ENCODE measurements around the gene NLRP13.

NLRP13 gene

GRCh38 chr19:55931936-55932386, at the start of gene NLRP13:
NLRP13 (minus strand) TSS chr19:55932336; CDS start chr19:55932311, 25 bp downstream.
- TF ChIP-seq TEAD4 (IDR thresholded peaks at IDR 0.05) (no peak), FOXM1 (IDR thresholded peaks at IDR 0.05; ENCODE audit: borderline replicate concordance, low read depth) (no peak), YY1 (IDR thresholded peaks at IDR 0.05; ENCODE audit: low read depth) (no peak)

- TF ChIP-seq TEAD4 (IDR thresholded peaks at IDR 0.05) (no peak), CEBPB (IDR thresholded peaks at IDR 0.05) (no peak), USF1 (IDR thresholded peaks at IDR 0.05) (no peak), EGR1 (IDR thresholded peaks at IDR 0.05) (no peak), CREB1 (IDR thresholded peaks at IDR 0.05; ENCODE audit: low read depth) (no peak), TAF1 (IDR thresholded peaks at IDR 0.05; ENCODE audit: low read depth) (no peak), REST (IDR thresholded peaks at IDR 0.05; ENCODE audit: low read depth) (no peak), YY1 (IDR thresholded peaks at IDR 0.05; ENCODE audit: low read depth) (no peak), ZBTB7A (IDR thresholded peaks at IDR 0.05; ENCODE audit: low read depth) (no peak), MAX (IDR thresholded peaks at IDR 0.05) (no peak), TCF12 (IDR thresholded peaks at IDR 0.05; ENCODE audit: low read depth) (no peak), EP300 (IDR thresholded peaks at IDR 0.05; ENCODE audit: borderline replicate concordance) (no peak), NFIC (IDR thresholded peaks at IDR 0.05) (no peak), FOXM1 (IDR thresholded peaks at IDR 0.05; ENCODE audit: borderline replicate concordance, low read depth) (no peak), RAD21 (IDR thresholded peaks at IDR 0.05; ENCODE audit: low read depth) (no peak)
These were observed 48.3 kb upstream of the NLRP13 start for GRCh38 chr19:55980415-55980814.

GRCh38 chr19:55973982-55974381, 41.8 kb upstream of the NLRP13 start:
- TF ChIP-seq NFIC (IDR thresholded peaks at IDR 0.05) (no peak), YY1 (IDR thresholded peaks at IDR 0.05; ENCODE audit: low read depth) (no peak), MAX (IDR thresholded peaks at IDR 0.05) (no peak), CREB1 (IDR thresholded peaks at IDR 0.05; ENCODE audit: low read depth) (no peak), TEAD4 (IDR thresholded peaks at IDR 0.05) (no peak)

GRCh38 chr19:55962186-55962585, 30.1 kb upstream of the NLRP13 start:
- TF ChIP-seq TAF1 (IDR thresholded peaks at IDR 0.05; ENCODE audit: low read depth) (no peak), FOXM1 (IDR thresholded peaks at IDR 0.05; ENCODE audit: borderline replicate concordance, low read depth) (no peak)

GRCh38 chr19:55959996-55960675, 28.0 kb upstream of the NLRP13 start:
- no peak for TF ChIP-seq TAF1 (IDR thresholded peaks at IDR 0.05; ENCODE audit: low read depth)
- no peak for TF ChIP-seq TEAD4 (IDR thresholded peaks at IDR 0.05)
- no peak for TF ChIP-seq TCF12 (IDR thresholded peaks at IDR 0.05; ENCODE audit: low read depth)
- no peak for TF ChIP-seq NFIC (IDR thresholded peaks at IDR 0.05)
- TF ChIP-seq MAX (IDR thresholded peaks at IDR 0.05), result no peak
- no peak for TF ChIP-seq EP300 (IDR thresholded peaks at IDR 0.05; ENCODE audit: borderline replicate concordance)
- no peak for TF ChIP-seq USF1 (IDR thresholded peaks at IDR 0.05)
- TF ChIP-seq ZBTB7A (IDR thresholded peaks at IDR 0.05; ENCODE audit: low read depth), result no peak
- TF ChIP-seq REST (IDR thresholded peaks at IDR 0.05; ENCODE audit: low read depth), result no peak
- TF ChIP-seq CREB1 (IDR thresholded peaks at IDR 0.05; ENCODE audit: low read depth), result no peak
- no peak for TF ChIP-seq FOXM1 (IDR thresholded peaks at IDR 0.05; ENCODE audit: borderline replicate concordance, low read depth)
- TF ChIP-seq YY1 (IDR thresholded peaks at IDR 0.05; ENCODE audit: low read depth), result no peak
- TF ChIP-seq CEBPB (IDR thresholded peaks at IDR 0.05), result no peak
- no peak for TF ChIP-seq RAD21 (IDR thresholded peaks at IDR 0.05; ENCODE audit: low read depth)
- no peak for TF ChIP-seq EGR1 (IDR thresholded peaks at IDR 0.05)

GRCh38 chr19:55958356-55958755, 26.2 kb upstream of the NLRP13 start:
- TF ChIP-seq REST (IDR thresholded peaks at IDR 0.05; ENCODE audit: low read depth) (no peak), EGR1 (IDR thresholded peaks at IDR 0.05) (no peak), ZBTB7A (IDR thresholded peaks at IDR 0.05; ENCODE audit: low read depth) (no peak), MAX (IDR thresholded peaks at IDR 0.05) (no peak), NFIC (IDR thresholded peaks at IDR 0.05) (no peak), TAF1 (IDR thresholded peaks at IDR 0.05; ENCODE audit: low read depth) (no peak), RAD21 (IDR thresholded peaks at IDR 0.05; ENCODE audit: low read depth) (no peak), FOXM1 (IDR thresholded peaks at IDR 0.05; ENCODE audit: borderline replicate concordance, low read depth) (no peak), EP300 (IDR thresholded peaks at IDR 0.05; ENCODE audit: borderline replicate concordance) (no peak), CREB1 (IDR thresholded peaks at IDR 0.05; ENCODE audit: low read depth) (no peak), USF1 (IDR thresholded peaks at IDR 0.05) (no peak), TCF12 (IDR thresholded peaks at IDR 0.05; ENCODE audit: low read depth) (no peak), TEAD4 (IDR thresholded peaks at IDR 0.05) (no peak), YY1 (IDR thresholded peaks at IDR 0.05; ENCODE audit: low read depth) (no peak), CEBPB (IDR thresholded peaks at IDR 0.05) (no peak)
